SK-N-MC (cell line): ENCODE data around the gene FBXW7.

Experiments
- EZH2 ChIP-seq: fragments of 200-600 bp; sonication (generic); IDR thresholded peaks from one replicate; pipeline ENCODE4 v1.6.1; 2017; ENCODE audit warnings: antibody characterized with exemption
- FOXP2 ChIP-seq: optimal IDR thresholded peaks from 2 replicates; pipeline ENCODE3; 2011; ENCODE audit warnings: mild to moderate bottlenecking, moderate library complexity; ENCODE audit not compliant: insufficient read depth; ENCODE audit errors: extremely low read length, control extremely low read depth
- POLR2AphosphoS5 ChIP-seq: IDR thresholded peaks from 2 replicates; pipeline ENCODE4 v1.6.1; 2012; ENCODE audit warnings: mild to moderate bottlenecking, low read depth, low read length, borderline replicate concordance

DNA sequence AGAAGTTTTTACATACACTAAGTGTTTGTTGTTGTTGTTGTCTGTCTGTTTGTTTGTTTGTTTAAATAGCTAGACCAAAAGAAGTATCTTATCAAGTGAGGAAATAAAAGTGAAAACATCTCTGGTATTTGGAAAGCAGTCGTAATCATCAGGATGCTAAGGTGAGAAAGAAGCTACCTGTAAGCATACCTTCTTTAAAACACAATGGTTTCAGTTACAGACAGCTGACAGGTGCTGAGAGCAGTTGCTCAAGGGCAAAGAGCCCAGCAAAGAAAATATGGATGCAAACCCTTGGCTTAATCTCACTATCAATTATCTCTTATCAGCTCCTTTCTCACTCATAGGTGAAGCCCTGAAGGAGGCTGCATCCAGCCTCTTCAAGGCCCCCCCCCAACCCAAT lies 42.8 kb upstream of the FBXW7 start:
- TF ChIP-seq EZH2, result no peak
- no peak for TF ChIP-seq POLR2AphosphoS5
- no peak for TF ChIP-seq FOXP2
